GM23248 (cell line): ENCODE measurements around the gene COL18A1. TPM values are rescaled to one million over a fixed set of nuclear protein-coding genes. Genes with fewer than 3 reads are reported as not detected.

ENCODE experiments used
- DNase-seq: peaks from one replicate; pipeline ENCODE4 v3.0.0-alpha.2; 2015
- H2AFZ ChIP-seq: fragments of 200-600 bp; sonication (generic); 2 replicates; pipeline ENCODE4 v1.6.1; 2016; ENCODE audit warnings: antibody characterized with exemption
- H3F3A ChIP-seq: fragments of 200-600 bp; sonication (generic); 2 replicates; pipeline ENCODE4 v1.6.1; 2016; ENCODE audit warnings: mild to moderate bottlenecking, antibody characterized with exemption, mixed run types; ENCODE audit not compliant: insufficient read depth
- H3K27ac ChIP-seq: fragments of 200-600 bp; sonication (generic); 2 replicates; pipeline ENCODE4 v1.5.1; 2016; ENCODE audit warnings: mild to moderate bottlenecking
- H3K27me3 ChIP-seq: fragments of 200-600 bp; sonication (generic); replicated peaks from 2 replicates; pipeline ENCODE4 v1.6.1; 2016; ENCODE audit warnings: mild to moderate bottlenecking; ENCODE audit not compliant: insufficient read depth
- H3K36me3 ChIP-seq: fragments of 200-600 bp; sonication (generic); 2 replicates; pipeline ENCODE4 v1.6.1; 2016; ENCODE audit warnings: low read depth, mild to moderate bottlenecking
- H3K4me1 ChIP-seq: fragments of 200-600 bp; sonication (generic); 2 replicates; pipeline ENCODE4 v1.6.1; 2016; ENCODE audit warnings: mild to moderate bottlenecking; ENCODE audit not compliant: insufficient read depth
- H3K4me2 ChIP-seq: fragments of 200-600 bp; sonication (generic); one replicate; pipeline ENCODE4 v1.6.1; 2016; ENCODE audit warnings: mild to moderate bottlenecking; ENCODE audit not compliant: unreplicated experiment
- H3K4me3 ChIP-seq: fragments of 200-600 bp; sonication (generic); 2 replicates; pipeline ENCODE4 v1.5.1; 2016; ENCODE audit warnings: mild to moderate bottlenecking
- H3K79me2 ChIP-seq: fragments of 200-600 bp; sonication (generic); 2 replicates; pipeline ENCODE4 v1.6.1; 2016; ENCODE audit warnings: mild to moderate bottlenecking; ENCODE audit not compliant: insufficient read depth
- H3K9ac ChIP-seq: fragments of 200-600 bp; sonication (generic); 2 replicates; pipeline ENCODE4 v1.6.1; 2016; ENCODE audit warnings: mild to moderate bottlenecking
- H3K9me2 ChIP-seq: fragments of 200-600 bp; sonication (generic); 2 replicates; pipeline ENCODE4 v1.6.1; 2016; ENCODE audit warnings: mixed run types, mild to moderate bottlenecking, moderate library complexity; ENCODE audit not compliant: insufficient read depth
- H3K9me3 ChIP-seq: fragments of 200-600 bp; sonication (generic); one replicate; pipeline ENCODE4 v1.6.1; 2017; ENCODE audit warnings: low read depth
- H4K20me1 ChIP-seq: fragments of 200-600 bp; sonication (generic); 2 replicates; pipeline ENCODE4 v1.6.0; 2016; ENCODE audit not compliant: insufficient read depth
- EZH2 ChIP-seq: fragments of 200-600 bp; sonication (generic); IDR thresholded peaks from 2 replicates; pipeline ENCODE4 v1.6.1; 2018; ENCODE audit warnings: antibody characterized with exemption, mild to moderate bottlenecking; ENCODE audit not compliant: insufficient read depth, poor library complexity, severe bottlenecking
- EZH2phosphoT487 ChIP-seq: fragments of 200-600 bp; sonication (generic); IDR thresholded peaks from 2 replicates; pipeline ENCODE4 v1.6.1; 2018; ENCODE audit warnings: antibody characterized with exemption, moderate library complexity, mild to moderate bottlenecking, low read depth; ENCODE audit not compliant: insufficient read depth
- WGBS, 2 experiments: methylation state at CpG; one replicate each; pipeline ENCODE4 v1.1.6; 2015 to 2017; ENCODE audit warnings: low lambda C conversion rate in 2 of 2, low coverage in 1 of 2; ENCODE audit errors: missing lambda C conversion rate in 2 of 2; 5-methylcytosine and 5-hydroxymethylcytosine counted together
- in situ Hi-C: fragments of 300-500 bp; cut with MboI; formaldehyde crosslinking; loops from 2 replicates; pipeline ENCODE4 v1.15.0; 2020
- polyA plus RNA-seq: library from polyadenylated mRNA; unstranded; fragments of >200 nt; fragmentation: Nextera tagmentation; extraction: Ambion mirVana; gene quantifications from 2 replicates; pipeline ENCODE4 v1.2.1, GENCODE V29; 2016
- total RNA-seq: library from RNA; depleted of rRNA; stranded (reverse); fragments of >200 nt; shearing (Covaris generic); gene quantifications from 2 replicates; pipeline ENCODE4 v1.2.3, GENCODE V29; 2014

Gene COL18A1
- total and polyA plus RNA-seq, 2 experiments from 2014 or later = 1.7 to 30.5 TPM

GRCh38 chr21:45405819-45406762 is 1.1 kb downstream of the COL18A1 start:
- H3K9me2 ChIP-seq = no peaks in the 10 kb centered on the region
- H3K4me1 ChIP-seq = no peaks in the 10 kb centered on the region
- H3K4me2 ChIP-seq = peak overlapping the region; percentile 61
- no peak for TF ChIP-seq EZH2
- TF ChIP-seq EZH2phosphoT487 = no peak
- H3K9ac ChIP-seq = peak overlapping the region; percentile 55
- 53 to 82% methylated on average over 46 to 74 of the region's 83 CpGs for WGBS, 2 experiments
- no peaks in the 10 kb centered on the region for H3K9me3 ChIP-seq
- H3K79me2 ChIP-seq = no peaks in the 10 kb centered on the region
- in situ Hi-C loops = no loop called here
- H2AFZ ChIP-seq = peak overlapping the region; percentile 57; the same call in 1 of the 2 replicates
- H3K36me3 ChIP-seq = no peaks in the 10 kb centered on the region
- no peak overlapping the region for H3K27ac ChIP-seq
- no peaks in the 10 kb centered on the region for H3F3A ChIP-seq
- peak overlapping the region; percentile 66 for H3K4me3 ChIP-seq
- no peaks in the 10 kb centered on the region for H4K20me1 ChIP-seq
- H3K27me3 ChIP-seq = no peaks in the 10 kb centered on the region
- DNase-seq = peak; percentile 23

GRCh38 chr21:45406801-45407628 is 2.0 kb downstream of the COL18A1 start:
- peak; percentile 10 for DNase-seq
- Histone ChIP-seq H3K4me3 (no peak overlapping the region), H3K9me3 (no peaks in the 10 kb centered on the region), H3K27me3 (no peaks in the 10 kb centered on the region), H3K9ac (no peak overlapping the region), H3F3A (no peaks in the 10 kb centered on the region), H3K9me2 (no peaks in the 10 kb centered on the region), H3K4me1 (no peaks in the 10 kb centered on the region), H3K27ac (no peak overlapping the region), H4K20me1 (no peaks in the 10 kb centered on the region), H2AFZ (no peak overlapping the region), H3K36me3 (no peaks in the 10 kb centered on the region), H3K4me2 (no peak overlapping the region), H3K79me2 (no peaks in the 10 kb centered on the region)
- in situ Hi-C loops = no loop called here
- 92 to 96% methylated on average over 17 of the region's 17 CpGs for WGBS, 2 experiments
- TF ChIP-seq EZH2phosphoT487 = no peak
- TF ChIP-seq EZH2 = no peak

DNA sequence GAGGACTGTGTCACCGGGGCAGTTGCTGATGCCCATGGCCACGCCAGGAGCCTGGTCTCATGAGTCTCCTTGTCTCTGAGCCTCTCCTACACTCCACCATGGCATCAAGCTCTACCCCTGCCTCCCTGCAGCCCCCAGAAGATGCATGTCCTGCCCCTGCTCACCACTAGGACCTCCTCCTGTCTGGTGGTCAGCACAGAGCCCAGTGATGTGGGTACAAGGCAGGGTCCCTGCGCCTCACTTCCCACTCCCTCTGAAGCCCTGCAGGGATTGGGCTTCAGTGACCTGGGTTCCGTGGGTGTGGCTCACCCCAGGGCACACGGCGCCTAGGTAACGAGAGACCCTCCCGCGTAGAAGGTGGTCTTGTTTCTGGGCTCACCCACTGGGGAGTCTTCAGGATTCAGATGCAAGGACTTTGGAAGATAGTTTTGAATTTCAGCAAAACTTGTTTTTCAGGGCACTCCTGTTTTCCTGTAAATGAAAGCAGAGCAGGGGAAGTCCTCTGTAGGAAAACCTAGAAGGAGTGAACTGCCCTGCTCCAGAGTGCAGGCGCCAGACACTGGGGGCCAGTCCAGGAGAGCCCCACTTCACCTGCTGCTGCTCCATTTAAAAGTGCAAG is 2.8 kb downstream of the COL18A1 start:
- Histone ChIP-seq H3K27ac (no peak overlapping the region), H3K4me1 (no peaks in the 10 kb centered on the region), H3K4me2 (no peak overlapping the region), H4K20me1 (no peaks in the 10 kb centered on the region), H3K9me2 (no peaks in the 10 kb centered on the region), H3K9me3 (no peaks in the 10 kb centered on the region), H3K79me2 (no peaks in the 10 kb centered on the region), H3K36me3 (no peaks in the 10 kb centered on the region), H3K9ac (no peak overlapping the region), H3K4me3 (no peak overlapping the region), H2AFZ (no peak overlapping the region), H3F3A (no peaks in the 10 kb centered on the region), H3K27me3 (no peaks in the 10 kb centered on the region)
- DNase-seq = no peak
- WGBS, 2 experiments = 96 to 97% methylated on average over 10 of the region's 10 CpGs
- TF ChIP-seq EZH2 (no peak), EZH2phosphoT487 (no peak)
- in situ Hi-C loops = no loop called here

DNA sequence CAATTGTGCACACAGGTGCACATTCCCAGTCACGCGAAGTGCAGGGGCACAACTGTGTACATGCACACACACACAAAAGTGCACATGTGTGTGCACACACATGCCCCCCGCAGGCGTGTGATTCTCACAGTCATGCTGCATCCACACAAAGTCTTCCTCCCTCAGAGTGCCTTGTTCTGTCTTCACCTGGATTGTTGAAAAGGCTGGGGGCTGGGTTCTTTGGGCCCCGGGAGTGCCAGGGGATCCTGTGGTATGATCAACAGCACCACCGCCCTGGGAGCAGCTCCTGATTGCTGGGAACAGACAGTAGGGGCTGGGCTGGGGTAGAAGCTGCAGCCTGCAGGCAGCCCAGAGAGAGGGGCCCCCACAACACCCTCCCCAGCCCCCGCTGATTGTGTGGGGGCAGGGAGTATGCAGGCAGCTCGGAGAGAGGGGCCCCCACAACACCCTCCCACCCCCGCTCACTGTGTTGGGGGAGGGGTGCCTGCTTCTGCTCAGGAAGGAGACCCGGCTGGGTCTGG is 3.4 kb downstream of the COL18A1 start:
- H3K4me2 ChIP-seq = no peak overlapping the region
- no peaks in the 10 kb centered on the region for H4K20me1 ChIP-seq
- in situ Hi-C loops = no loop called here
- no peak overlapping the region for H2AFZ ChIP-seq
- no peak overlapping the region for H3K27ac ChIP-seq
- TF ChIP-seq EZH2 (no peak), EZH2phosphoT487 (no peak)
- H3F3A ChIP-seq = no peaks in the 10 kb centered on the region
- H3K4me3 ChIP-seq = no peak overlapping the region
- no peak for DNase-seq
- WGBS, 2 experiments = 87 to 90% methylated on average over 8 to 10 of the region's 10 CpGs
- H3K4me1 ChIP-seq = no peaks in the 10 kb centered on the region
- H3K9me3 ChIP-seq = no peaks in the 10 kb centered on the region
- no peaks in the 10 kb centered on the region for H3K9me2 ChIP-seq
- H3K79me2 ChIP-seq = no peaks in the 10 kb centered on the region
- H3K9ac ChIP-seq = no peak overlapping the region
- H3K36me3 ChIP-seq = no peaks in the 10 kb centered on the region
- no peaks in the 10 kb centered on the region for H3K27me3 ChIP-seq
